Uterus (tissue), 4 donors: ENCODE results near the gene WSCD2. TPM values are rescaled to one million over a fixed set of nuclear protein-coding genes. Genes with fewer than 3 reads are reported as not detected.

ENCODE experiments used
- DNase-seq, 2 donors: peaks; one replicate each; pipeline ENCODE4 v3.0.0-alpha.2; 2019 to 2020
- H3K27ac ChIP-seq, 2 donors: fragments of 200-600 bp; sonication (generic); 1 replicate in 1 of 2; 2 replicates in 1 of 2; pipeline ENCODE4 v1.5.1; 2016 to 2018
- H3K27me3 ChIP-seq, 2 donors: fragments of 200-600 bp; sonication (generic); one replicate each; pipeline ENCODE4 v1.5.1; 2018 to 2019; ENCODE audit warnings: control low read depth in 1 of 2
- H3K36me3 ChIP-seq, 2 donors: fragments of 200-600 bp; sonication (generic); one replicate each; pipeline ENCODE4 v1.5.1; 2019; ENCODE audit warnings: control low read depth in 1 of 2
- H3K4me1 ChIP-seq, 2 donors: fragments of 200-600 bp; sonication (generic); one replicate each; pipeline ENCODE4 v1.5.1; 2018 to 2019; ENCODE audit warnings: control low read depth in 1 of 2
- H3K4me3 ChIP-seq, 2 donors: fragments of 200-600 bp; sonication (generic); 1 replicate in 1 of 2; 2 replicates in 1 of 2; pipeline ENCODE4 v1.5.1; 2018 to 2019; ENCODE audit warnings: mild to moderate bottlenecking in 1 of 2
- H3K9me3 ChIP-seq, 2 donors: fragments of 200-600 bp; sonication (generic); one replicate each; pipeline ENCODE4 v1.5.1; 2019; ENCODE audit warnings: control low read depth in 1 of 2
- POLR2A ChIP-seq, 2 donors: fragments of 450-650 bp; IDR thresholded peaks; one replicate each; pipeline ENCODE4 v1.6.1; 2016; ENCODE audit warnings: antibody characterized with exemption in 2 of 2, mild to moderate bottlenecking in 1 of 2, moderate library complexity in 1 of 2
- intact Hi-C: fragments of 100-400 bp; cut with DNase I; formaldehyde crosslinking; loops from one replicate; pipeline ENCODE4 v1.15.1; 2023; ENCODE audit warnings: low total_unique reads
- total RNA-seq, 4 donors: library from RNA; depleted of rRNA in 3 of 4; stranded (reverse); fragments of >200 nt in 3 of 4; gene quantifications; one replicate each; pipeline versions ENCODE4 v1.1.0 to v1.2.4, GENCODE V29; 2014 to 2023
- TF ChIP-seq, protein P1 (sequence below), 4 experiments: fragments of 200-600 bp in 2 of 4; fragments of 450-650 bp in 2 of 4; sonication (generic) in 2 of 4; IDR thresholded peaks; one replicate each; pipeline ENCODE4 v1.5.1; 2016 to 2019; ENCODE audit warnings: antibody characterized with exemption in 4 of 4, mild to moderate bottlenecking in 2 of 4, moderate library complexity in 1 of 4
- donor health status: DM: yes; HTN: yes; CAD: no.

WSCD2 gene
- total RNA-seq, 4 donors from 2014 or later, result 3.3 to 65.3 (median 17.2) TPM

DNA sequence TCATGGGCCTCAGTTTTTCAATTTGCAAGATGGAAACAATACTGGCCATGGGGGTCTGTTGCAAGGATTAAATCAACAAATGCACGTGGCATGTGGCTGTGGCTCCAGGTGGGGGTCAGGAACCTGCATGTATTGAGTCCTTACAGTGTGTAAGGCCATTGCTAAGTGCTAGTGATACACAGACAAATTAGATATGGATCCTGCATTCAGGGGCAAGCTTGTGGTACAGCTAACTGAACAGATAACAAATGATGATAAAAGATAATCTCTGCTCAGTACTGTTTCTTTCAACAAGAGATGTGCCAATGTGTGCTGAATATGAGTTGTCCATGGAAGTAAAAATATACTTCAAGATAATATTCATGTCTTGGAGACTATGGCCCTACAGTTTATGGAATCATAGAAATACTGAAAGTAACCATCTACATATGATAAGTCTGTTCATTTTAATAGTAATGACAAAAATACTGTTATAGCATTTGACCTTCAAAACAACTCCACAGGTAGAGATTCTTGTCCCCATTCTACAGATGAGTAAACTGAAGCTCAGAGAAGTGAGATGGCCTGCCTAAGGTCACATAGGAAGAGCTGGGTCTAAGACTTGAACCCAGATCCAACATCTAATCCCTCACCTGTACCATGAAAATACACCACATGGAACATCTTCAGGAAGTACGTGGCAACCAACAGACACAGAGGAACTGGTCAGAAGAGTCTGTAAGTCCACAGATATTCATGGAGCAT is 7.2 kb upstream of the WSCD2 start:
- Histone ChIP-seq H3K36me3 (no peaks in the 10 kb centered on the region), H3K27ac (peak overlapping the region in 1 of 2 donors; percentile 66), H3K4me3 (no peak overlapping the region), H3K27me3 (no peaks in the 10 kb centered on the region), H3K4me1 (no peaks in the 10 kb centered on the region), H3K9me3 (no peaks in the 10 kb centered on the region)
- DNase-seq, result no peak
- intact Hi-C loops, result no loop called here
- no peak for TF ChIP-seq POLR2A (IDR thresholded peaks at IDR 0.05)
- TF ChIP-seq, protein P1, sequence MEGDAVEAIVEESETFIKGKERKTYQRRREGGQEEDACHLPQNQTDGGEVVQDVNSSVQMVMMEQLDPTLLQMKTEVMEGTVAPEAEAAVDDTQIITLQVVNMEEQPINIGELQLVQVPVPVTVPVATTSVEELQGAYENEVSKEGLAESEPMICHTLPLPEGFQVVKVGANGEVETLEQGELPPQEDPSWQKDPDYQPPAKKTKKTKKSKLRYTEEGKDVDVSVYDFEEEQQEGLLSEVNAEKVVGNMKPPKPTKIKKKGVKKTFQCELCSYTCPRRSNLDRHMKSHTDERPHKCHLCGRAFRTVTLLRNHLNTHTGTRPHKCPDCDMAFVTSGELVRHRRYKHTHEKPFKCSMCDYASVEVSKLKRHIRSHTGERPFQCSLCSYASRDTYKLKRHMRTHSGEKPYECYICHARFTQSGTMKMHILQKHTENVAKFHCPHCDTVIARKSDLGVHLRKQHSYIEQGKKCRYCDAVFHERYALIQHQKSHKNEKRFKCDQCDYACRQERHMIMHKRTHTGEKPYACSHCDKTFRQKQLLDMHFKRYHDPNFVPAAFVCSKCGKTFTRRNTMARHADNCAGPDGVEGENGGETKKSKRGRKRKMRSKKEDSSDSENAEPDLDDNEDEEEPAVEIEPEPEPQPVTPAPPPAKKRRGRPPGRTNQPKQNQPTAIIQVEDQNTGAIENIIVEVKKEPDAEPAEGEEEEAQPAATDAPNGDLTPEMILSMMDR (IDR thresholded peaks at IDR 0.05), result no peak

DNA sequence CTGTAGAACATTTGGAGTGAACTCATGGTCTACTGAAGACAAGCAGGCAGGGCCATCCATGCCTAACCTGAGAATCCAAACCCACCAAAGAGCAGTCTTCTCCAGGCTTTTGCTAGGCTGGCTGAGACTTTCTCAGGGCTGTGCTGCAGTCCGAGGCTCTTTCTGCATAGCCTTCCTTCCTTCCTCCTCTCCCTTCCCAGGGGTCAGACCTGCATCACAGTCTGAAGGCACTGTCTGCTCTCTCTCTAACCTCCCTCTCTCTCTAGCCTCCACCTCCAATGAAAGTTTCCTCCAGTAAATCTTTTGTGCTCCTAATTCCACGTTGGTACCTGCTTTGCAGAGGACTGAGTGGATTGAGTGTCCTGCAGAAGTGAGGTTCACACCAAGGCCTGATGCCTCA is 6.4 kb upstream of the WSCD2 start:
- Histone ChIP-seq H3K27me3 (no peaks in the 10 kb centered on the region), H3K27ac (peak overlapping the region in 1 of 2 donors; percentile 6), H3K4me1 (no peaks in the 10 kb centered on the region), H3K9me3 (no peaks in the 10 kb centered on the region), H3K4me3 (no peak overlapping the region), H3K36me3 (no peaks in the 10 kb centered on the region)
- intact Hi-C loops, result no loop called here
- no peak for DNase-seq
- TF ChIP-seq POLR2A (IDR thresholded peaks at IDR 0.05), result no peak
- TF ChIP-seq, protein P1 (IDR thresholded peaks at IDR 0.05), result no peak

DNA sequence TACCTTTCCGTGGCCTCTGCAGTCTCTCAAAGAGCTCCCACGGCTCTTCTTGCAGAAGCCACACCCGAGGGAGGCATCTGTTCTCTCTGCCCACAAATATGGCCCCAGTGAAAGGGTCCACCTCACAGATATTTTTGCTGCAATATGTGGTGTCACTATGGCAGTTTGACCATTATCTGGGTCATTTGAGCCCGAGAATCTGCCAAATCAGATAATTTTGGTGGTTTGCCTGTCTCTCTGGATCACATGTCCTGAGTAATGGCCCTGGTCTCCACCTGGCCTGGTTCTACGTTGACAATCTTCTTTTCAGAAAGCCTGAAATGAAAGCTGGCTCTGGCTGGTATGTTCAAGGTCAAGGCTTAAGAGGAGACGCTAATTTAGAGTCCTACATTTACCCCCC is 5.7 kb upstream of the WSCD2 start:
- H3K4me1 ChIP-seq, result no peaks in the 10 kb centered on the region
- no peak for DNase-seq
- H3K27ac ChIP-seq, result no peak overlapping the region
- TF ChIP-seq POLR2A (IDR thresholded peaks at IDR 0.05), result no peak
- TF ChIP-seq, protein P1 (IDR thresholded peaks at IDR 0.05), result no peak
- no peaks in the 10 kb centered on the region for H3K9me3 ChIP-seq
- H3K27me3 ChIP-seq, result no peaks in the 10 kb centered on the region
- no peak overlapping the region for H3K4me3 ChIP-seq
- intact Hi-C loops, result no loop called here
- H3K36me3 ChIP-seq, result no peaks in the 10 kb centered on the region

DNA sequence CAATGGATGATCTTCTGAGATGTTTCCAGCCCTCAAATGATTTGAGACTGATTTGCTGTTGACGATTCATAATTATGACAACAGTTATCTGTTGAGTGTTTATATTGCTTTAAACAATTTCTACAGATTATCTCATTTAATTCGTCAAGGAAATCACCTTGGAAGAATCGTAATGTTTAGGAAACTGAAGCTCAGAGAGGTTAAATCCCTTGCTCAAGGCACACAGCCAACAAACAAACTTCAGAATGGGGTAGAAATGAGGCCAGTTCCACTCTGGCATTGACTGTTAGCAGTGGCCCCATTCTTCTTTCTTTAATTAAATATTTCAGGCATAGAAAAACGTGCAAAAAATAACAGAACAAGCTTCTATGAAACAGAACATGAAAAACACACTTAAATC is 4.0 kb upstream of the WSCD2 start:
- no peak for DNase-seq
- H3K4me3 ChIP-seq, result no peak overlapping the region
- H3K27ac ChIP-seq, result no peak overlapping the region
- TF ChIP-seq, protein P1 (IDR thresholded peaks at IDR 0.05), result no peak
- TF ChIP-seq POLR2A (IDR thresholded peaks at IDR 0.05), result no peak
- no peaks in the 10 kb centered on the region for H3K36me3 ChIP-seq
- intact Hi-C loops, result no loop called here
- no peaks in the 10 kb centered on the region for H3K27me3 ChIP-seq
- H3K4me1 ChIP-seq, result no peaks in the 10 kb centered on the region
- no peaks in the 10 kb centered on the region for H3K9me3 ChIP-seq

DNA sequence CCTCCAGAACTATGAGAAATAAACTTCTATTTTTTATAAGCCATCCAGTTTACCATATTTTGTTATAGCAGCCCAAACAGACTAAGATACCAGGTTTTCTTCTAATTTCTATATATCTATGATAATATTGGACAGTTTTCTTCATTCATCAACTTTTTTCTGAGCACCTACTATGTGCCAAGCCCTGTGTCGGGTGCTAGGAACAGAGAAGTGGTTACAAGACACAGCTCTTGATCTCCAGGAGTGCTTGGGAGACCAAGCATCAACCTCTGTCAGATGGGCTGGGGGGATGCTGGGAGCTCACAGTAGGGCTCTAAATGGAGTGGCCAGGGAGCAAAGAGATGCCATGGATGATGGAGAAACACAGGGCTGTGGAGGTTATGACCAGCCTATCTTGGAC is 2.9 kb upstream of the WSCD2 start:
- intact Hi-C loops, result no loop called here
- Histone ChIP-seq H3K27me3 (no peaks in the 10 kb centered on the region), H3K9me3 (no peaks in the 10 kb centered on the region), H3K4me1 (no peaks in the 10 kb centered on the region), H3K4me3 (no peak overlapping the region), H3K27ac (peak overlapping the region; percentile 58 to 75), H3K36me3 (no peaks in the 10 kb centered on the region)
- TF ChIP-seq, protein P1 (IDR thresholded peaks at IDR 0.05), result no peak
- TF ChIP-seq POLR2A (IDR thresholded peaks at IDR 0.05), result no peak
- no peak for DNase-seq
